Heart left ventricle (tissue), 13 donors: ENCODE data around the gene P4HB.

Experiments
- POLR2A ChIP-seq, 2 donors: fragments of 450-650 bp; IDR thresholded peaks; one replicate each; pipeline ENCODE4 v1.6.1; 2017; ENCODE audit warnings: antibody characterized with exemption in 2 of 2, mild to moderate bottlenecking in 2 of 2, moderate library complexity in 2 of 2
- TF ChIP-seq, protein P1 (sequence below), 12 donors: fragments of 200-600 bp; sonication (generic) in 4 of 12; IDR thresholded peaks; one replicate each; pipeline versions ENCODE4 v1.5.0 to v1.8.0; 2018 to 2022; ENCODE audit warnings: antibody characterized with exemption in 12 of 12, mild to moderate bottlenecking in 5 of 12
- donor health status: ischemic (EF 13 %, LVEDD 7.1; RV severe dilation, severe dysfunction).
- donor health status: DM: no; HTN: yes; CAD: no.
- donor health status: DM: no; HTN: no; CAD: no.
- donor health status: ischemic (EF 25% LVEDD 6.9; RV normal size, moderate dysfunction).
- donor health status: ischemic (EF 25% LVEDD 5.7; RV mildly dilated, moderate dysfunction).
- donor health status: ischemic (EF 35%, LVEDD 5.7; RV mildly dilated, moderate dysfunction).
- donor health status: nonischemic (EF 11% LVEDD 7.7; RV severe dilation, severe dysfunction).
- donor health status: DM: yes; HTN: yes; CAD: no.
- donor health status: PGD.
- donor health status: ischemic (EF 29% LVEDD 5.4; RV normal size, mild dysfunction).
- donor health status: nonischemic (EF 23%, LVEDD 6.1; RV moderate dilation, normal function).

DNA sequence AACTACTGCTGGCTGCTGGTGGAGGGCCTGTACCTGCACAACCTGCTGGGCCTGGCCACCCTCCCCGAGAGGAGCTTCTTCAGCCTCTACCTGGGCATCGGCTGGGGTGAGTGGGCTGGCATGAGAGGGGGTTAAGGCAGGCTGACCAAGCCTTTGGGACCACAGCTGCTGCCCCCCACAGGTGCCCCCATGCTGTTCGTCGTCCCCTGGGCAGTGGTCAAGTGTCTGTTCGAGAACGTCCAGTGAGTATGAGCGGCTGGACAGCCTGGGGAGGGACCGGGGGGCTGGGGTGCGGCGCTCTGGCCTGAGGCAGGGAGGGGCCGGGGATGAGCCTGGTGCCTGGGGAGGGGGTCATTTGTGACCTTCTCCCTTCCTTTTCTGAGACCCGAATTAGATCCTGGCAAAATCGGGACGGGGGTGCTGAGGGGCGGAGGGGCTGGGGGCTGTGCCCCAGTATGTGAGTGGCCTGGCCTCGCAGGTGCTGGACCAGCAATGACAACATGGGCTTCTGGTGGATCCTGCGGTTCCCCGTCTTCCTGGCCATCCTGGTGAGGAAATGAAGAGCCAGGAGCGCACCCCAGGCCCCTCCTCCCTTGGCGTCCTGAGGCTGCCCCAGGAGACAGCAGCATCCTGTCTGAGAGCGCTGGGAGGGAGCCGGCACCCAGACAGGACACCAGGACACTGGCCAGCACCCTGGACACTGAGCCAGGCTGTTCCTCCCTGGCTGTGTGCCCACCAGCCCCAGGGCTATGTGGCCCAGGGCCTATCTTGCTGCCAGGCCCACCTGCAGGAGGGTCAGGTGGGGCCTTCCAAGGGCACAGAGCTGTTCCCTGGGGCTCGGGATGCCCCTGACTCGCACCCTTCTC, 48.4 kb downstream of the P4HB start:
- TF ChIP-seq, protein P1, sequence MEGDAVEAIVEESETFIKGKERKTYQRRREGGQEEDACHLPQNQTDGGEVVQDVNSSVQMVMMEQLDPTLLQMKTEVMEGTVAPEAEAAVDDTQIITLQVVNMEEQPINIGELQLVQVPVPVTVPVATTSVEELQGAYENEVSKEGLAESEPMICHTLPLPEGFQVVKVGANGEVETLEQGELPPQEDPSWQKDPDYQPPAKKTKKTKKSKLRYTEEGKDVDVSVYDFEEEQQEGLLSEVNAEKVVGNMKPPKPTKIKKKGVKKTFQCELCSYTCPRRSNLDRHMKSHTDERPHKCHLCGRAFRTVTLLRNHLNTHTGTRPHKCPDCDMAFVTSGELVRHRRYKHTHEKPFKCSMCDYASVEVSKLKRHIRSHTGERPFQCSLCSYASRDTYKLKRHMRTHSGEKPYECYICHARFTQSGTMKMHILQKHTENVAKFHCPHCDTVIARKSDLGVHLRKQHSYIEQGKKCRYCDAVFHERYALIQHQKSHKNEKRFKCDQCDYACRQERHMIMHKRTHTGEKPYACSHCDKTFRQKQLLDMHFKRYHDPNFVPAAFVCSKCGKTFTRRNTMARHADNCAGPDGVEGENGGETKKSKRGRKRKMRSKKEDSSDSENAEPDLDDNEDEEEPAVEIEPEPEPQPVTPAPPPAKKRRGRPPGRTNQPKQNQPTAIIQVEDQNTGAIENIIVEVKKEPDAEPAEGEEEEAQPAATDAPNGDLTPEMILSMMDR (IDR thresholded peaks at IDR 0.05), result no peak
- no peak for TF ChIP-seq POLR2A (IDR thresholded peaks at IDR 0.05)
